OCI-LY1 (cell line): ENCODE measurements around the gene B4GALT1.

Experiments
- EZH2 ChIP-seq: fragments of 200-600 bp; sonication (generic), shearing (Covaris generic); IDR thresholded peaks from 2 replicates; pipeline ENCODE4 v1.8.0; 2017; ENCODE audit warnings: borderline replicate concordance, mixed run types, mild to moderate bottlenecking, antibody characterized with exemption, low read length, moderate library complexity, mixed read lengths
- TF ChIP-seq, protein P1 (sequence below): fragments of 200-600 bp; sonication (generic), shearing (Covaris generic); IDR thresholded peaks from 2 replicates; pipeline ENCODE4 v1.5.1; 2017; ENCODE audit warnings: mild to moderate bottlenecking, antibody characterized with exemption, low read length, moderate library complexity, mixed read lengths

- TF ChIP-seq, protein P1, sequence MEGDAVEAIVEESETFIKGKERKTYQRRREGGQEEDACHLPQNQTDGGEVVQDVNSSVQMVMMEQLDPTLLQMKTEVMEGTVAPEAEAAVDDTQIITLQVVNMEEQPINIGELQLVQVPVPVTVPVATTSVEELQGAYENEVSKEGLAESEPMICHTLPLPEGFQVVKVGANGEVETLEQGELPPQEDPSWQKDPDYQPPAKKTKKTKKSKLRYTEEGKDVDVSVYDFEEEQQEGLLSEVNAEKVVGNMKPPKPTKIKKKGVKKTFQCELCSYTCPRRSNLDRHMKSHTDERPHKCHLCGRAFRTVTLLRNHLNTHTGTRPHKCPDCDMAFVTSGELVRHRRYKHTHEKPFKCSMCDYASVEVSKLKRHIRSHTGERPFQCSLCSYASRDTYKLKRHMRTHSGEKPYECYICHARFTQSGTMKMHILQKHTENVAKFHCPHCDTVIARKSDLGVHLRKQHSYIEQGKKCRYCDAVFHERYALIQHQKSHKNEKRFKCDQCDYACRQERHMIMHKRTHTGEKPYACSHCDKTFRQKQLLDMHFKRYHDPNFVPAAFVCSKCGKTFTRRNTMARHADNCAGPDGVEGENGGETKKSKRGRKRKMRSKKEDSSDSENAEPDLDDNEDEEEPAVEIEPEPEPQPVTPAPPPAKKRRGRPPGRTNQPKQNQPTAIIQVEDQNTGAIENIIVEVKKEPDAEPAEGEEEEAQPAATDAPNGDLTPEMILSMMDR, result no peak
- no peak for TF ChIP-seq EZH2
Observed at GRCh38 chr9:33210006-33210715, 43.0 kb upstream of the B4GALT1 start.
